Left lung (tissue), 10 donors: ENCODE data around the gene SAA2. TPM values are rescaled to one million over a fixed set of nuclear protein-coding genes. Genes with fewer than 3 reads are reported as not detected.

Source experiments
- ATAC-seq: fragments of 200-7000 bp; cut with Tn5 transposase; one replicate; pipeline ENCODE4 v1.9.1; 2020; ENCODE audit warnings: moderate library complexity
- DNase-seq, 4 donors: peaks; one replicate each; pipeline ENCODE4 v3.0.0-alpha.2; 2013 to 2020
- H3K27ac ChIP-seq, 2 donors: fragments of 200-600 bp; sonication (generic) in 1 of 2; one replicate each; pipeline versions ENCODE4 v1.5.0 to v1.8.0; 2020 to 2021
- H3K27me3 ChIP-seq, 2 donors: fragments of 200-600 bp; sonication (generic) in 1 of 2; one replicate each; pipeline versions ENCODE4 v1.5.0 to v1.8.0; 2020 to 2021
- H3K36me3 ChIP-seq, 2 donors: fragments of 200-600 bp; sonication (generic) in 1 of 2; one replicate each; pipeline versions ENCODE4 v1.5.0 to v1.8.0; 2020 to 2021
- H3K4me1 ChIP-seq, 2 donors: fragments of 200-600 bp; one replicate each; pipeline ENCODE4 v1.8.0; 2021
- H3K4me3 ChIP-seq, 2 donors: fragments of 200-600 bp; sonication (generic) in 1 of 2; one replicate each; pipeline versions ENCODE4 v1.5.0 to v1.8.0; 2020 to 2021; ENCODE audit warnings: mild to moderate bottlenecking in 1 of 2
- H3K9me3 ChIP-seq, 2 donors: fragments of 200-600 bp; sonication (generic) in 1 of 2; one replicate each; pipeline versions ENCODE4 v1.5.0 to v1.8.0; 2020 to 2021
- CTCF ChIP-seq, 2 donors: fragments of 200-600 bp; sonication (generic) in 1 of 2; IDR thresholded peaks; one replicate each; pipeline versions ENCODE4 v1.5.0 to v1.8.0; 2021; ENCODE audit warnings: antibody characterized with exemption in 2 of 2
- intact Hi-C, 2 donors: fragments of 100-400 bp; cut with DNase I; formaldehyde crosslinking; loops; one replicate each; pipeline versions ENCODE4 v1.11.2 to v1.14.2; 2022
- polyA plus RNA-seq, 6 donors: library from polyadenylated mRNA; unstranded; fragments of 120-200 nt; gene quantifications; one replicate each; pipeline ENCODE4 v1.2.1, GENCODE V29; 2013; ENCODE audit not compliant: insufficient read length in 6 of 6
- total RNA-seq, 2 donors: library from RNA; stranded (reverse); fragmentation: NEBNext Ultra II Directional; extraction: Animal tissue kit (Norgen Biotek cat#: 25700); gene quantifications; one replicate each; pipeline ENCODE4 v1.2.1, GENCODE V29; 2021
- donor health status: DM: no; HTN: yes; CAD: no.
- donor health status: DM: no; HTN: no; CAD: no.

Gene SAA2
- total and polyA plus RNA-seq, 8 donors: 0.20 to 92.5 (median 0.23) TPM; not detected in 3

- H3K36me3 ChIP-seq: no peaks in the 10 kb centered on the region
These were observed 3.1 kb downstream of the SAA2 start for GRCh38 chr11:18245396-18245795.

GRCh38 chr11:18243783-18244362, 4.6 kb downstream of the SAA2 start:
- H3K4me3 ChIP-seq: no peak overlapping the region
- peak; percentile 91 for ATAC-seq

More at GRCh38 chr11:18245396-18245795, 3.1 kb downstream of the SAA2 start:
- Histone ChIP-seq H3K9me3 (no peaks in the 10 kb centered on the region), H3K4me1 (no peaks in the 10 kb centered on the region), H3K27me3 (no peaks in the 10 kb centered on the region), H3K4me3 (no peak overlapping the region), H3K27ac (no peak overlapping the region)
- no peak for ATAC-seq
- no peak for DNase-seq
- TF ChIP-seq CTCF (IDR thresholded peaks at IDR 0.05): no peak
- intact Hi-C loops: no loop called here

GRCh38 chr11:18239655-18240054, 8.8 kb downstream of the SAA2 start:
- Histone ChIP-seq H3K36me3 (no peaks in the 10 kb centered on the region), H3K27me3 (peaks cover 0 to 31% of the 10 kb centered on the region in 2 donors), H3K4me3 (no peak overlapping the region), H3K27ac (no peak overlapping the region), H3K9me3 (no peaks in the 10 kb centered on the region), H3K4me1 (no peaks in the 10 kb centered on the region)
- TF ChIP-seq CTCF (IDR thresholded peaks at IDR 0.05): no peak
- no peak for ATAC-seq
- intact Hi-C loops: no loop called here
- DNase-seq: no peak

More at GRCh38 chr11:18243783-18244362, 4.6 kb downstream of the SAA2 start:
- H3K27ac ChIP-seq: no peak overlapping the region
- DNase-seq: peak in 3 of 4 donors; percentile 1 to 43 (median 29)
- intact Hi-C loops: no loop called here
- H3K4me1 ChIP-seq: no peaks in the 10 kb centered on the region
- H3K36me3 ChIP-seq: no peaks in the 10 kb centered on the region
- peaks cover 0 to 7% of the 10 kb centered on the region in 2 donors for H3K27me3 ChIP-seq
- no peaks in the 10 kb centered on the region for H3K9me3 ChIP-seq
- peak; percentile 73 to 80 for TF ChIP-seq CTCF (IDR thresholded peaks at IDR 0.05)

GRCh38 chr11:18236664-18237356, 11.7 kb downstream of the SAA2 start, which contains the start of gene SAA4:
Gene SAA4 (minus strand): TSS chr11:18236802. CDS start chr11:18235926, 876 bp downstream.
- ATAC-seq (no peak), DNase-seq (no peak)
- H3K36me3 ChIP-seq: no peaks in the 10 kb centered on the region
- no peak for TF ChIP-seq CTCF (IDR thresholded peaks at IDR 0.05)
- H3K4me1 ChIP-seq: no peaks in the 10 kb centered on the region
- no peaks in the 10 kb centered on the region for H3K9me3 ChIP-seq
- H3K4me3 ChIP-seq: no peak within 1 kb of the TSS
- no peak within 1 kb of the TSS for H3K27ac ChIP-seq
- peaks cover 0 to 31% of the 10 kb centered on the region in 2 donors for H3K27me3 ChIP-seq
- intact Hi-C loops: no loop called here
